ENCODE measurements around the gene TMEM269.

TMEM269 gene

DNA sequence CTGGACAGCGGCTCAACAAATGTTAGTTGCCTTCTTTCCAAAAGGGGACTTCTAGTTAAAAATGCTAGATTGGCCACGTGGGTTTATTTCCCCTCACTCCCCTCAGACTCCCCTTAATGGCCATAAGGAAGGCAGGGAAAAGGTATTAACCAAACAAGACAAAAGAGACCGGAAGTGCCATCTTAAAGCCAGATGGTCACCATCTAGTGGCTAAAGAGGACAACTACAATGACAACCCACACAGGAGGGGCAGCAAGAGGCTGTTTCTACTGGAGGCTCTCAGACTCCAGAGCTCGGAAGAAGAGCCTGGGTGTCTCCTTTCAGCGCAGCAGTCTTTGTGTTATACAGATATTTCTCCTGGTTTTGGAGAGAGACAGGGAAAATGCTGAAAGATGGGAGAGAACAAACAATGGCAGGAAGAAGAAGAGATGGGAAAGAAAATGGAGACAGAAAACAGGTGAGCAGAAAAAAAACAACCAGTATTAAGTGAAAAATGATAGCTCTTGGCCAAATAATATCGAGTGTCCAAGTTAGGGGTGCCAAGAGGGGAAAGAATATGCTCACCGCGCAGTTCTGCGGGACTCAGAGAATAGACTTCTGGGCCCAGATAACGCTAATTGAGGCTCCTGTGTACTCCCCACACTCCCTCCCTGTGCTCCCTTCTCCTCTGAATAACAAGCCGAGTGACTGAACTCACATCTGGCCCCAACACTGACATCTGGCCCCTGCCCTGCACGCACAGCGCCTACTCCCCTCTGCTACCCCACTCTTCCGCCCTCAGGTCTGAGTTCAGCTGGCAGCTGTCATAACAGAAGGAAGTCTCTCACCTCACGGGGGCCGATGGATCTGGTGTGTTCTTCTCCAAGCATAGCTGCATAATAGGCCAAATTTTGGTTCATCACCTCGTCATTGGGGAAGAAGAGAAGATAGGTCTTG is 27.6 kb upstream of the TMEM269 start:
- DNase-seq (ENCODE audit: extremely low read depth, low read depth), result peak; percentile 40
- no peak overlapping the region for H3K4me3 ChIP-seq (replicated peaks; ENCODE audit: low read depth, low read length)
- TF ChIP-seq CTCF (IDR thresholded peaks at IDR 0.05; ENCODE audit: low read depth, low read length, missing control alignments), result peak; percentile 75

GRCh38 chr1:42757892-42758275 is 26.9 kb upstream of the TMEM269 start:
- DNase-seq (ENCODE audit: extremely low read depth, low read depth), result no peak
- no peak overlapping the region for H3K4me3 ChIP-seq (replicated peaks; ENCODE audit: low read depth, low read length)
- TF ChIP-seq CTCF (IDR thresholded peaks at IDR 0.05; ENCODE audit: low read depth, low read length, missing control alignments), result no peak

DNA sequence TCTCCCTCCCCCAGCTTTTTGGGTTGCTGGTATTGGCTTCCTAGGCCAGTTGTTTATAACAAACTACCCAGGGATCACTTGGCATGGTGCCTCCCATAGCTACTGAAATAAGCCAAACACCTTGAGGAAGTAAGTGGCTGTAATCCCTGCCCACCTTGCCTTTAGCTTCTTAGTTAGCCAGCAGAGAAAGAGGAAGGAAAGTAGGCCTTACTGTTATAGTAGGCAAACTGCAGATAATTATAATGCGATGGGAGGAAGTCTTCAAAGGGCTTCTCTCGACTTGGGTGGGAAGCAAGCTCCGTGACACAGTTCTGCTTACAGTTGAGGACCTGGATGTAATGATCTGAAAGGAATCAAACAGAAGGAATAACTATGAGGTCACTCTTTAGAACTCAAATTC is 26.1 kb upstream of the TMEM269 start:
- TF ChIP-seq CTCF (IDR thresholded peaks at IDR 0.05; ENCODE audit: low read depth, low read length, missing control alignments), result no peak
- no peak for DNase-seq (ENCODE audit: extremely low read depth, low read depth)
- no peak overlapping the region for H3K4me3 ChIP-seq (replicated peaks; ENCODE audit: low read depth, low read length)

DNA sequence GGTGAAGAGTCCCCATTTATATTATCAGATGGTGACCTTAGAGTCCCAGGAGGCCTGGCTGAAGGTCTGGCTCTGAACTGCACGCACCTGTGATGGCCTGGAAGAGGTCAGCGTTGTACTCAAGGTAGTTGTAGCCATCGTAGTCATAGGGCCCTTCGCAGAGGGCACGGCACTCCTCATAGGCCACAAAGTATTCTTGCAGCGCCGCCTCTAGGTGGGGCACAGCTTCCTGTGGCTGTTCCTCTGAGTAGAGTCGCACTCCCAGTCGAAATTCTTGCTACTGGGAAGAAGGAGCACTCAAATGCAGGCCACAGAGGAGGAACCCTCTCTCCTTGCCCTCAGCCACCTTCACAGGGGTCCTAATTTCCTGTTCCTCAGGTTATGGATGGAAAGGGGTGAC is 25.7 kb upstream of the TMEM269 start:
- H3K4me3 ChIP-seq (replicated peaks; ENCODE audit: low read depth, low read length), result no peak overlapping the region
- DNase-seq (ENCODE audit: extremely low read depth, low read depth), result no peak
- no peak for TF ChIP-seq CTCF (IDR thresholded peaks at IDR 0.05; ENCODE audit: low read depth, low read length, missing control alignments)

- H3K4me3 ChIP-seq (replicated peaks; ENCODE audit: low read depth, low read length), result no peak overlapping the region
- TF ChIP-seq CTCF (IDR thresholded peaks at IDR 0.05; ENCODE audit: low read depth, low read length, missing control alignments), result no peak
- no peak for DNase-seq (ENCODE audit: extremely low read depth, low read depth)
Measured at GRCh38 chr1:42761567-42761966, 23.2 kb upstream of the TMEM269 start.

GRCh38 chr1:42762269-42762668 is 22.5 kb upstream of the TMEM269 start:
- H3K4me3 ChIP-seq (replicated peaks; ENCODE audit: low read depth, low read length), result no peak overlapping the region
- no peak for DNase-seq (ENCODE audit: extremely low read depth, low read depth)
- TF ChIP-seq CTCF (IDR thresholded peaks at IDR 0.05; ENCODE audit: low read depth, low read length, missing control alignments), result no peak

Measured in HFF-Myc (cell line).